ENCODE data around the gene INAFM2. TPM values are rescaled to one million over a fixed set of nuclear protein-coding genes. Genes with fewer than 3 reads are reported as not detected.

The INAFM2 gene
- total and polyA plus RNA-seq, 9 of the 15 experiments (the other 6 are each of a cell fraction or from before 2014, with no cell fraction given), result 11.8 to 43.1 (median 27.2) TPM

- H3K4me1 ChIP-seq (replicated peaks in 1 of 2; ENCODE audit: control insufficient read depth in 2 of 2, insufficient read depth in 2 of 2, low read length in 2 of 2), result peaks cover 3 to 17% of the 10 kb centered on the region in 2 experiments; a peak in 4 of 5 replicates
- FAIRE-seq, result no peak
Observed at GRCh38 chr15:40345225-40345866, 21.9 kb downstream of the INAFM2 start.

GRCh38 chr15:40345867-40346578, 22.5 kb downstream of the INAFM2 start:
- no TSS peak for BruUV-seq (replicated peaks)
- 0 out of 4 replicates have a peak overlapping the region, but pooled peaks of 1 of the 2 experiments have one; percentile 20 for H3K9ac ChIP-seq (ENCODE audit: insufficient read depth in 1 of 2, low read depth in 2 of 2, low read length in 2 of 2)
- no peak for FAIRE-seq
- H3K27ac ChIP-seq (ENCODE audit: extremely low read depth, low read depth, low read length), result no peak overlapping the region
- H3K9me3 ChIP-seq (replicated peaks; ENCODE audit: control insufficient read depth, insufficient read depth, low read depth, low read length), result no peaks in the 10 kb centered on the region
- no peaks in the 10 kb centered on the region for H3K79me2 ChIP-seq (ENCODE audit: control insufficient read depth, insufficient read depth, low read length)
- no peak overlapping the region for H3K4me2 ChIP-seq (ENCODE audit: insufficient read depth, low read length)
- H4K20me1 ChIP-seq (replicated peaks; ENCODE audit: control insufficient read depth, insufficient read depth, low read length), result no peaks in the 10 kb centered on the region
- H3K27me3 ChIP-seq (ENCODE audit: control insufficient read depth in 2 of 2, insufficient read depth in 2 of 2, low read length in 2 of 2), result no peaks in the 10 kb centered on the region
- H3K4me1 ChIP-seq (replicated peaks in 1 of 2; ENCODE audit: control insufficient read depth in 2 of 2, insufficient read depth in 2 of 2, low read length in 2 of 2), result peaks cover 0 to 10% of the 10 kb centered on the region in 2 experiments; a peak in 2 of 5 replicates
- DNase-seq (ENCODE audit: extremely low read depth in 1 of 4, low spot score in 3 of 4), result no peak
- H2AFZ ChIP-seq (ENCODE audit: low read depth, low read length), result no peak overlapping the region
- 35% methylated on average over 6 of the region's 6 CpGs for WGBS (ENCODE audit: insufficient coverage, low coverage, missing lambda C conversion rate)
- intact Hi-C loops (cut with micrococcal nuclease) (no loop called here), in situ Hi-C loops (cut with MboI) (loop anchor here (5.0 to 10.0 kb wide), 2 partner anchors 76 to 539 kb away; no protein-coding TSS in a partner anchor)
- CTCF ChIA-PET (ENCODE audit: low intra/inter-chr PET ratio), result interaction anchor here (0.7 to 2.1 kb wide), 2 partner anchors 75 to 443 kb away, joined by 3 to 28 read pairs; no protein-coding TSS in a partner anchor
- ATAC-seq, result no peak
- no peak overlapping the region for H3K4me3 ChIP-seq
- H3K9me1 ChIP-seq (ENCODE audit: control insufficient read depth, insufficient read depth, low read length), result no peaks in the 10 kb centered on the region
- POLR2A ChIA-PET, result interaction anchor here (1.8 kb wide), 1 partner anchor 11 kb away, joined by 7 read pairs; no protein-coding TSS in a partner anchor
- no peaks in the 10 kb centered on the region for H3K36me3 ChIP-seq (ENCODE audit: control insufficient read depth, insufficient read depth, low read length)
- no peak for TF ChIP-seq JUN (IDR thresholded peaks at IDR 0.05; ENCODE audit: borderline replicate concordance, low read depth, low read length)
- TF ChIP-seq JUN (CRISPR knock-in tag; IDR thresholded peaks at IDR 0.05; ENCODE audit: borderline replicate concordance), result no peak
- TF ChIP-seq CAMTA2 (CRISPR knock-in tag; conservative IDR thresholded peaks at IDR 0.05), result no peak
- no peak for TF ChIP-seq FOXM1 (IDR thresholded peaks at IDR 0.05; ENCODE audit: low read depth)
- TF ChIP-seq FOXM1 (CRISPR knock-in tag; IDR thresholded peaks at IDR 0.05; ENCODE audit: low read depth), result no peak
- TF ChIP-seq CHD2 (IDR thresholded peaks at IDR 0.05; ENCODE audit: low read depth, low read length), result no peak
- no peak for TF ChIP-seq DIDO1 (tag; IDR thresholded peaks at IDR 0.05; ENCODE audit: low read depth)
- no peak for TF ChIP-seq ZNF12 (CRISPR knock-in tag; IDR thresholded peaks at IDR 0.05)
- TF ChIP-seq ZBTB8A (IDR thresholded peaks at IDR 0.05; ENCODE audit: partially characterized antibody), result no peak
- TF ChIP-seq MTA3 (IDR thresholded peaks at IDR 0.05; ENCODE audit: borderline replicate concordance), result no peak

More at GRCh38 chr15:40345225-40345866, 21.9 kb downstream of the INAFM2 start:
- TF ChIP-seq DPF2 (IDR thresholded peaks at IDR 0.05) (no peak), BHLHE40 (IDR thresholded peaks at IDR 0.05; ENCODE audit: low read length) (no peak), ZFP36 (IDR thresholded peaks at IDR 0.05; ENCODE audit: low read depth, low read length, partially characterized antibody) (no peak), POLR2G (IDR thresholded peaks at IDR 0.05; ENCODE audit: low read depth, low read length) (no peak), PTBP1 (IDR thresholded peaks at IDR 0.05; ENCODE audit: low read depth, low read length) (no peak)
- in situ Hi-C loops (cut with MboI) (loop anchor here (5.0 to 10.0 kb wide), 2 partner anchors 77 to 539 kb away; no protein-coding TSS in a partner anchor), intact Hi-C loops (cut with micrococcal nuclease) (no loop called here)
- no peaks in the 10 kb centered on the region for H3K36me3 ChIP-seq (ENCODE audit: control insufficient read depth, insufficient read depth, low read length)
- ATAC-seq (no peak), DNase-seq (ENCODE audit: extremely low read depth in 1 of 4, low spot score in 3 of 4) (no peak)
- no peak overlapping the region for H3K4me3 ChIP-seq
- no peaks in the 10 kb centered on the region for H3K79me2 ChIP-seq (ENCODE audit: control insufficient read depth, insufficient read depth, low read length)
- H3K4me2 ChIP-seq (ENCODE audit: insufficient read depth, low read length), result no peak overlapping the region
- ChIA-PET CTCF (ENCODE audit: low intra/inter-chr PET ratio) (interaction anchor here (0.7 to 2.1 kb wide), 3 partner anchors 23 to 443 kb away, joined by 3 to 28 read pairs (median 7); no protein-coding TSS in a partner anchor), POLR2A (interaction anchor here (1.8 kb wide), 1 partner anchor 12 kb away, joined by 7 read pairs; no protein-coding TSS in a partner anchor)
- no peaks in the 10 kb centered on the region for H3K27me3 ChIP-seq (ENCODE audit: control insufficient read depth in 2 of 2, insufficient read depth in 2 of 2, low read length in 2 of 2)
- no TSS peak for BruUV-seq (replicated peaks)
- no peaks in the 10 kb centered on the region for H4K20me1 ChIP-seq (replicated peaks; ENCODE audit: control insufficient read depth, insufficient read depth, low read length)
- H3K9me1 ChIP-seq (ENCODE audit: control insufficient read depth, insufficient read depth, low read length), result no peaks in the 10 kb centered on the region
- H2AFZ ChIP-seq (ENCODE audit: low read depth, low read length), result no peak overlapping the region
- H3K27ac ChIP-seq (ENCODE audit: extremely low read depth, low read depth, low read length), result no peak overlapping the region
- WGBS (ENCODE audit: insufficient coverage, low coverage, missing lambda C conversion rate), result 25% methylated on average over 7 of the region's 10 CpGs
- H3K9me3 ChIP-seq (replicated peaks; ENCODE audit: control insufficient read depth, insufficient read depth, low read depth, low read length), result no peaks in the 10 kb centered on the region
- H3K9ac ChIP-seq (ENCODE audit: insufficient read depth in 1 of 2, low read depth in 2 of 2, low read length in 2 of 2), result 0 out of 4 replicates have a peak overlapping the region, but pooled peaks of 1 of the 2 experiments have one; percentile 20

Measured in K562 (cell line).